Loucy (cell line): ENCODE results near the gene CCDC57.

Experiments used
- EZH2phosphoT487 ChIP-seq: fragments of 200-600 bp; IDR thresholded peaks from 2 replicates; pipeline ENCODE4 v1.6.1; 2018; ENCODE audit warnings: antibody characterized with exemption, mild to moderate bottlenecking, moderate library complexity, borderline replicate concordance
- TF ChIP-seq, protein P1 (sequence below): fragments of 200-600 bp; sonication (generic); conservative IDR thresholded peaks from 2 replicates; pipeline ENCODE4 v1.5.1; 2014; ENCODE audit warnings: mild to moderate bottlenecking, antibody characterized with exemption, low read length

GRCh38 chr17:82241183-82241925 lies 28.7 kb upstream of the CCDC57 start:
- TF ChIP-seq, protein P1, sequence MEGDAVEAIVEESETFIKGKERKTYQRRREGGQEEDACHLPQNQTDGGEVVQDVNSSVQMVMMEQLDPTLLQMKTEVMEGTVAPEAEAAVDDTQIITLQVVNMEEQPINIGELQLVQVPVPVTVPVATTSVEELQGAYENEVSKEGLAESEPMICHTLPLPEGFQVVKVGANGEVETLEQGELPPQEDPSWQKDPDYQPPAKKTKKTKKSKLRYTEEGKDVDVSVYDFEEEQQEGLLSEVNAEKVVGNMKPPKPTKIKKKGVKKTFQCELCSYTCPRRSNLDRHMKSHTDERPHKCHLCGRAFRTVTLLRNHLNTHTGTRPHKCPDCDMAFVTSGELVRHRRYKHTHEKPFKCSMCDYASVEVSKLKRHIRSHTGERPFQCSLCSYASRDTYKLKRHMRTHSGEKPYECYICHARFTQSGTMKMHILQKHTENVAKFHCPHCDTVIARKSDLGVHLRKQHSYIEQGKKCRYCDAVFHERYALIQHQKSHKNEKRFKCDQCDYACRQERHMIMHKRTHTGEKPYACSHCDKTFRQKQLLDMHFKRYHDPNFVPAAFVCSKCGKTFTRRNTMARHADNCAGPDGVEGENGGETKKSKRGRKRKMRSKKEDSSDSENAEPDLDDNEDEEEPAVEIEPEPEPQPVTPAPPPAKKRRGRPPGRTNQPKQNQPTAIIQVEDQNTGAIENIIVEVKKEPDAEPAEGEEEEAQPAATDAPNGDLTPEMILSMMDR: no peak
- TF ChIP-seq EZH2phosphoT487: no peak
